22Rv1 (cell line): ENCODE results near the gene GGT1.
"Not testable (repeated sequence)": the region's sequence is repeated elsewhere in the genome, so short reads cannot be mapped to it uniquely, and the experiment has no call there.

Source experiments
- ZFX ChIP-seq: fragments of 450-650 bp; IDR thresholded peaks from 2 replicates; pipeline ENCODE4 v1.6.1; 2017; ENCODE audit warnings: antibody characterized with exemption, borderline replicate concordance
- TF ChIP-seq, protein P1 (sequence below): fragments of 450-650 bp; IDR thresholded peaks from 2 replicates; pipeline ENCODE4 v1.5.1; 2017; ENCODE audit warnings: mild to moderate bottlenecking

DNA sequence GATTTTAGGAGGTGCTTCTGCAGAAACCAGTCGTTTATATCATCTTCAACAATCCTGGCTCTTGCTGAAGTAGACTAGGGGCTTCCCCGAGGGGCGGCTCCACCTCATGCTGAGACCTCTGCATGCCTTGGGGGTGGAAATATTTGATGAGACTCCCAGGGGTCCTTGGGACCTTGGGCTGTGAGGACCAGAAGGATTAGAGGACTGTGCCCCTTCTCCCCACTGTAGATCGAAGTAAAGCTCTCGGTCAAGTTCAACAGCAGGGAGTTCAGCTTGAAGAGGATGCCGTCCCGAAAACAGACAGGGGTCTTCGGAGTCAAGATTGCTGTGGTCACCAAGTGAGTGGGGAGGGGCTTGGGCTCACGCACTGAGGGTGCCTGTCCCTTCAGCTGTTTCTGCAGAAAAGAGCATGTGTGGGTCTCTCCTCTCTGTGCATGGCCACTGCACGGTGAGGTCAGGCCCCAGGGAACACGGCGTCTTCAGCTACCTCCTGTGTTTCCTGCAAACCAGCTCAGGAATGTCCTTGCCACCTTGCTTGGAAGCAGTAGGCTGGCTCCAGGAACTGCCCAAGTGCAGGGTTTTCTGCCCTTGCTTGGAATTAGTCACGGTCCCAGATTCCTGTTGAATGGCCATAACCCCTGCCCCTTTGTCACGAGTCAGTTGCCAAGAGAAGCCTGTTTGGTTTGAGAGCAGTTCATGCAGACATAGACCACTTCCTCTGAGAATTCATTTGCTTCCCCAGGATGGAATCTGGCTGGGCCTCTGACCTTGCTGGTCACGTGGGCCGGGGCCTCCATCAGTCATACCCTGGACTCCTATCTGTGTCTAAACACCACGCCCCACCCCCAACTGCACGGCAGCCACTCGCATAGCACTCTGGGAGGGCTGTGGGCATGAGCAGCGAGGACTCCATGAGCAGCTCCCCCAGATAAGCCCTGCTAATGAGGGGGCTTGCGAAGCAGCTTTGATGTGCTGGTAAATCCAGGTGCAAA is 42.7 kb downstream of the GGT1 start:
- TF ChIP-seq, protein P1, sequence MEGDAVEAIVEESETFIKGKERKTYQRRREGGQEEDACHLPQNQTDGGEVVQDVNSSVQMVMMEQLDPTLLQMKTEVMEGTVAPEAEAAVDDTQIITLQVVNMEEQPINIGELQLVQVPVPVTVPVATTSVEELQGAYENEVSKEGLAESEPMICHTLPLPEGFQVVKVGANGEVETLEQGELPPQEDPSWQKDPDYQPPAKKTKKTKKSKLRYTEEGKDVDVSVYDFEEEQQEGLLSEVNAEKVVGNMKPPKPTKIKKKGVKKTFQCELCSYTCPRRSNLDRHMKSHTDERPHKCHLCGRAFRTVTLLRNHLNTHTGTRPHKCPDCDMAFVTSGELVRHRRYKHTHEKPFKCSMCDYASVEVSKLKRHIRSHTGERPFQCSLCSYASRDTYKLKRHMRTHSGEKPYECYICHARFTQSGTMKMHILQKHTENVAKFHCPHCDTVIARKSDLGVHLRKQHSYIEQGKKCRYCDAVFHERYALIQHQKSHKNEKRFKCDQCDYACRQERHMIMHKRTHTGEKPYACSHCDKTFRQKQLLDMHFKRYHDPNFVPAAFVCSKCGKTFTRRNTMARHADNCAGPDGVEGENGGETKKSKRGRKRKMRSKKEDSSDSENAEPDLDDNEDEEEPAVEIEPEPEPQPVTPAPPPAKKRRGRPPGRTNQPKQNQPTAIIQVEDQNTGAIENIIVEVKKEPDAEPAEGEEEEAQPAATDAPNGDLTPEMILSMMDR = not testable (repeated sequence)
- not testable (repeated sequence) for TF ChIP-seq ZFX
